Osteoblast (primary cell): ENCODE data around the gene CTSC. TPM values are rescaled to one million over a fixed set of nuclear protein-coding genes. Genes with fewer than 3 reads are reported as not detected.
A peak's percentile ranks its signal among the peaks of the same experiment; 100 is the strongest.

ENCODE experiments used
- DNase-seq: peaks from one replicate; pipeline ENCODE4 v3.0.0; 2011; ENCODE audit warnings: low spot score, mixed read lengths; ENCODE audit not compliant: insufficient read length; ENCODE audit errors: missing footprints
- H2AFZ ChIP-seq: 2 replicates; pipeline ENCODE4 v1.6.0; 2011; ENCODE audit warnings: mild to moderate bottlenecking, low read length
- H3K27ac ChIP-seq: 2 replicates; pipeline ENCODE4 v1.5.1; 2011; ENCODE audit warnings: mild to moderate bottlenecking, low read depth, low read length, moderate library complexity
- H3K27me3 ChIP-seq: 2 replicates; pipeline ENCODE4 v1.6.0; 2012; ENCODE audit warnings: mild to moderate bottlenecking, control low read depth, inconsistent platforms, low read length, moderate library complexity; ENCODE audit not compliant: insufficient read depth
- H3K36me3 ChIP-seq: 2 replicates; pipeline ENCODE4 v1.5.1; 2011; ENCODE audit warnings: mild to moderate bottlenecking, low read length, control low read depth, moderate library complexity; ENCODE audit not compliant: insufficient read depth
- H3K4me1 ChIP-seq: 2 replicates; pipeline ENCODE4 v1.5.1; 2011; ENCODE audit warnings: mild to moderate bottlenecking, low read length, control low read depth, moderate library complexity; ENCODE audit not compliant: insufficient read depth
- H3K4me2 ChIP-seq: 2 replicates; pipeline ENCODE4 v1.6.0; 2011; ENCODE audit warnings: mild to moderate bottlenecking, low read length; ENCODE audit not compliant: insufficient read depth
- H3K4me3 ChIP-seq: fragments of 200-600 bp; sonication (generic); 3 replicates; pipeline ENCODE4 v1.5.1; 2012; ENCODE audit warnings: mild to moderate bottlenecking, low read length, inconsistent platforms; ENCODE audit not compliant: insufficient read depth
- H3K79me2 ChIP-seq: 2 replicates; pipeline ENCODE4 v1.6.0; 2012; ENCODE audit warnings: mild to moderate bottlenecking, low read length, control low read depth, inconsistent platforms; ENCODE audit not compliant: insufficient read depth
- H3K9me3 ChIP-seq: 2 replicates; pipeline ENCODE4 v1.5.1; 2011; ENCODE audit warnings: low read depth, low read length, control low read depth
- H4K20me1 ChIP-seq: 2 replicates; pipeline ENCODE4 v1.6.0; 2012; ENCODE audit warnings: mild to moderate bottlenecking, low read length, control low read depth; ENCODE audit not compliant: insufficient read depth
- total RNA-seq: library from RNA; depleted of rRNA; stranded (reverse); fragments of >200 nt; gene quantifications from 2 replicates; pipeline ENCODE4 v1.2.3, GENCODE V29; 2012
- TF ChIP-seq, protein P1 (sequence below): IDR thresholded peaks from 2 replicates; pipeline ENCODE4 v1.5.1; 2011; ENCODE audit warnings: mild to moderate bottlenecking, low read depth, low read length, moderate library complexity; ENCODE audit errors: extremely low read depth

Gene CTSC
- total RNA-seq, 1 donor, result 23.5 TPM

DNA sequence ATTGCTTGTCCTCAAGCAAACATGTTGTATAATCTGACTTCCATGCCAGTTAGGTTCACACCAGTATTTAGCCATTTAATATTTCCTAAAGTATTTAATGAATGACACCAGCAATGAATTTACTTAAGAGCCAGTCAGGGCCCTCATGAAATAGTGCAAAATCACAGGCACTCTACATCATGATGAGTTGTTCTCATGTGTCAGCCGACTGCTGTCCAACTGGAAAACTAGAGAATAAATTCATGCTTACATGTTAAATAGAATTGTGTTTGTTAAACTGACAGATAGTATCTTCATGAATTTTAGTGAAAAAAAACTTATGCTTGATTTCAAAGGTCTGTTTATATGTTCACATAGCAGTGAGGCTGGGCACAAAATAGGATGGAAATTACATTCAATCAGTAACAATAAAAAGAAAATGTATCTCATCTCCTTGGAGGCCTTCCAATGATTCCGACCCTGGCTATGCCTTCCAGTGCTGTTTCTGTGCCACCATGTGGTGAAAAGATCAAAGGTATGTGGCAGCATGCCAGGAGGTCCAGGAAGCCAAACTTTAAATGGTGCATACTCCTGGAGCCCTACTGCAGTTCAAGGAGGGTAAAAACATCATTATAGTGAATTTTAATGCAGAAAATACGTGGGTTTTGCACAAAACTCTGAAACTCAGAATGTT, 45.2 kb downstream of the CTSC start:
- no peaks in the 10 kb centered on the region for H3K36me3 ChIP-seq
- H3K27ac ChIP-seq, result no peak overlapping the region
- no peak overlapping the region for H3K4me3 ChIP-seq
- H3K9me3 ChIP-seq, result no peaks in the 10 kb centered on the region
- peaks cover 6% of the 10 kb centered on the region for H3K4me1 ChIP-seq
- TF ChIP-seq, protein P1, sequence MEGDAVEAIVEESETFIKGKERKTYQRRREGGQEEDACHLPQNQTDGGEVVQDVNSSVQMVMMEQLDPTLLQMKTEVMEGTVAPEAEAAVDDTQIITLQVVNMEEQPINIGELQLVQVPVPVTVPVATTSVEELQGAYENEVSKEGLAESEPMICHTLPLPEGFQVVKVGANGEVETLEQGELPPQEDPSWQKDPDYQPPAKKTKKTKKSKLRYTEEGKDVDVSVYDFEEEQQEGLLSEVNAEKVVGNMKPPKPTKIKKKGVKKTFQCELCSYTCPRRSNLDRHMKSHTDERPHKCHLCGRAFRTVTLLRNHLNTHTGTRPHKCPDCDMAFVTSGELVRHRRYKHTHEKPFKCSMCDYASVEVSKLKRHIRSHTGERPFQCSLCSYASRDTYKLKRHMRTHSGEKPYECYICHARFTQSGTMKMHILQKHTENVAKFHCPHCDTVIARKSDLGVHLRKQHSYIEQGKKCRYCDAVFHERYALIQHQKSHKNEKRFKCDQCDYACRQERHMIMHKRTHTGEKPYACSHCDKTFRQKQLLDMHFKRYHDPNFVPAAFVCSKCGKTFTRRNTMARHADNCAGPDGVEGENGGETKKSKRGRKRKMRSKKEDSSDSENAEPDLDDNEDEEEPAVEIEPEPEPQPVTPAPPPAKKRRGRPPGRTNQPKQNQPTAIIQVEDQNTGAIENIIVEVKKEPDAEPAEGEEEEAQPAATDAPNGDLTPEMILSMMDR, result no peak
- H3K4me2 ChIP-seq, result no peak overlapping the region
- H4K20me1 ChIP-seq, result no peaks in the 10 kb centered on the region
- no peaks in the 10 kb centered on the region for H3K27me3 ChIP-seq
- no peaks in the 10 kb centered on the region for H3K79me2 ChIP-seq
- peak; percentile 27 for DNase-seq
- H2AFZ ChIP-seq, result no peak overlapping the region

DNA sequence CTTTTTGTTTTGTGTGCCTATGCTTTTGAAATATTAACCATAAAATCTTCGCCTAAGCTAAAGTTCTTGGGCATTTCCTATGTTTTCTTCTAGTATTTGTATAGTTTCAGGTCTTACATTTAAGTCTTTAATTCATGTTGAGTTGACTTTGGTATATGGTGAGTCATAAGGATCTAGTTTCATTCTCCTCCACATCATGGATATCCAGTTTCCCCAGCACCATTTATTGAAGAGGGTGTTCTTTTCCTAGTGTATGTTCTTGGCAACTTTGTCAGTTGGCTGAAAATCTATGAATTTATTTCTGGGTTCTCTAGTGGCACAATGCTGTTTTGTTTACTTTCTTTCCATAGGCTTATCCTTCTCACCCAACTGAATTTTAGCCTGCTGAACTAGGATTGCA, 49.0 kb downstream of the CTSC start:
- H3K4me3 ChIP-seq, result no peak overlapping the region
- H3K9me3 ChIP-seq, result no peaks in the 10 kb centered on the region
- H2AFZ ChIP-seq, result no peak overlapping the region
- no peaks in the 10 kb centered on the region for H3K79me2 ChIP-seq
- TF ChIP-seq, protein P1, result no peak
- no peak for DNase-seq
- H3K36me3 ChIP-seq, result no peaks in the 10 kb centered on the region
- H3K27me3 ChIP-seq, result no peaks in the 10 kb centered on the region
- no peak overlapping the region for H3K4me2 ChIP-seq
- H4K20me1 ChIP-seq, result no peaks in the 10 kb centered on the region
- H3K27ac ChIP-seq, result no peak overlapping the region
- peaks cover 6% of the 10 kb centered on the region for H3K4me1 ChIP-seq

DNA sequence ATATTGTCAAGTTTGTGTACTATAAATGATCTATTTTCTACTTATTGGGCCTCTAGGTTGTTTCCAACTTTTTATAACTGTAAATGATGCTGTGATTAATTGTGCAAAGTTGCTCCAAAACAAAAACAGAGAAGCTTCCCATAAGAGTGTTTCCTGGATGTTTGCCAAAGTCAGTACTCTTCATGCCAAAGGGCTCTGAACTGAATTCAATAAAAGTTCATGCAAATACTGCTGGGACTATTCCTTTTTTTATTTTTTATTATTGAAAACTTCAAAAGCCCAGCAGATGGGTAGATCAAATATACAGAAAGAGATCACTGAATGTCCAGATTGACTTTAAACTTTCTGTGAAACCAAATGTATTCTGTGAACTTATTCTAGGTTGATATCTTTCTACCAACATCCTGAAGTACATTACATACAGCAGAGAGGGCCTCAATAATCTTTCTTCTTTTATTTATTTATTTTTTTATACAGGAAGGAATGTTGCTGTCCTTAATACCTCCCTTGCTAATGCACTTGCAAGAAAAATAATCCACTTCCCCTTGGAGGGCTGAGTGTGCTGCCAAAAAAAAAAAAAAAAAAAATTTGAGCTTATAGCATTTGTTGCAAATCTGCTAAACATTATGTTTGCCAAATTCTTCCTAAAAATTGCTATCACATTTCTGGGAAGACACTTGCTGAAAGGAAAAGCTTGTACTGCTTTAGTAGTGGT, 53.0 kb downstream of the CTSC start:
- Histone ChIP-seq H3K4me2 (no peak overlapping the region), H3K27ac (no peak overlapping the region), H4K20me1 (no peaks in the 10 kb centered on the region), H3K36me3 (no peaks in the 10 kb centered on the region), H3K79me2 (no peaks in the 10 kb centered on the region), H3K4me3 (no peak overlapping the region), H3K4me1 (peaks cover 10% of the 10 kb centered on the region), H2AFZ (no peak overlapping the region), H3K27me3 (no peaks in the 10 kb centered on the region), H3K9me3 (no peaks in the 10 kb centered on the region)
- no peak for DNase-seq
- TF ChIP-seq, protein P1, result no peak

DNA sequence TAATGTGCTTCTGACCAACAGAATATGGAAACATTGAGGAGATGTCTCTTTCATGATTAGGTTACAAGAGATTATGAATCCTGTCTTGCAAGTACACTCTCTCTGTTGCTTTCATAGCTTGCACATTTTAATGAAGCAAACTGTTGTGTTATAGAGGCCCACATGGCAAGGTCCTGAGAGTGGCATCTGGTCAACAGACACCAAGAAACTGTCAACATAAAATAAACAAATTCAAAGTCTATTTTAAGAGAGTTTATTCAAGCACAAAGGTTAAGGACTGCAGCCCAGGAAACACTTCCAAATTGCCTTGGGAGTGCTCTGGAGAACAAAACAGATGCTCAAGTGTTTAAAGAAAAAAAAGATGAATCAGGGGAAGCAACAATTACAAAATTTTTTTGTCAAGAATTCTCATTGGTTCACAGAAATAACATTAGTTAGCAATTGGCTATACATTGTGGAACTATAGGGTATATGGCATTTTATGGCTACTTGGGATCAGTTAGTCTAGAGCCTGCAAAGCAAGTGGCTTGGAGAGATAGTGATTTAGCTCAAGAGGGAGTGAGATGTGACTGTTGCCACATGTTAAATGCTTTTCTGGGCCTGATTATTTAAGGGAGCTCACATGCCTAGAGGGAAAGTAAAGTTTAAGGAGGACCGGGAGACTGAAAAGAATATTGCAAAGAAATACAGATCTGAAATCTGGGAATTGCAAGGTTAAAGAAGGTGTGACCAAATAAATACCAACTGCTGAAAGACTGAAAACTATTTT, 54.6 kb downstream of the CTSC start:
- DNase-seq, result no peak
- TF ChIP-seq, protein P1, result no peak
- no peak overlapping the region for H3K4me2 ChIP-seq

More for the DNA sequence above, 54.6 kb downstream of the CTSC start:
- no peak overlapping the region for H2AFZ ChIP-seq
- no peaks in the 10 kb centered on the region for H3K27me3 ChIP-seq
- no peaks in the 10 kb centered on the region for H3K9me3 ChIP-seq
- no peak overlapping the region for H3K4me3 ChIP-seq
- H3K36me3 ChIP-seq, result no peaks in the 10 kb centered on the region
- H4K20me1 ChIP-seq, result no peaks in the 10 kb centered on the region
- no peak overlapping the region for H3K27ac ChIP-seq
- H3K79me2 ChIP-seq, result no peaks in the 10 kb centered on the region
- peaks cover 10% of the 10 kb centered on the region for H3K4me1 ChIP-seq
